ENCODE data around the gene PCDHGA3.

DNA sequence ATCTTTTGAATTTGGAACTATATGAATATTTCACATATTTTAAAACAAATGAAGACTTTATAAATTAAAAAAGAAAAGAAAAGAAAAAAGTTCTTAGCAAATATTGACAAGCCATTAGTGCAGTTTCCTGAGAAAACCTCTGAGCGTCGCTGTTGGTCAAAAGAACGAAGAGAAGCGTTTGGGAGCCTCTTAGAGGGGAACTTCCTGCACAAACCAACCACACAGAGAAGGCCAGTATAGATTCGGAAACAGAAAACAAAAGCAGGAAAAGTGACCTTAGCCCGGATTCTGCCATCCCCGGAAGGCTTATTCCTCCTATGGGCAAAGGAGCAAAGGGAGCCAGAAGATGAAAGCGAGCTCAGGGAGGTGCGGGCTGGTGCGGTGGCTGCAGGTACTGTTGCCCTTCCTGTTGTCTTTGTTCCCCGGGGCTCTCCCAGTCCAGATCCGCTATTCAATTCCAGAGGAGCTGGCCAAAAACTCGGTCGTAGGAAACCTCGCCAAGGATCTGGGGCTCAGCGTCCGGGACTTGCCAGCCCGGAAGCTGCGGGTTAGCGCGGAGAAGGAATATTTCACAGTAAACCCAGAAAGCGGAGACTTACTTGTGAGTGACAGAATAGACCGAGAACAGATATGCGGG lies 16.3 kb downstream of the PCDHGA3 start, which contains the start of gene PCDHGB2:
- no peak for TF ChIP-seq POLR2AphosphoS5 (IDR thresholded peaks at IDR 0.05; ENCODE audit: borderline replicate concordance, low read depth, low read length)
- TF ChIP-seq EZH2 (IDR thresholded peaks at IDR 0.05), result no peak
- TF ChIP-seq FOXP2 (optimal IDR thresholded peaks at IDR 0.05; ENCODE audit: control extremely low read depth, extremely low read length, insufficient read depth), result no peak
